Astrocyte (in vitro differentiated cells and primary cell): ENCODE measurements around the gene PGAM2.

Experiments
- EZH2 ChIP-seq: IDR thresholded peaks from 2 replicates; pipeline ENCODE4 v1.6.1; 2012; ENCODE audit warnings: mild to moderate bottlenecking, low read length, inconsistent platforms; ENCODE audit not compliant: insufficient read depth
- TF ChIP-seq, protein P1 (sequence below): IDR thresholded peaks from 2 replicates; pipeline ENCODE4 v1.5.1; 2011; ENCODE audit warnings: low read depth, mild to moderate bottlenecking, inconsistent platforms, low read length, moderate library complexity; ENCODE audit not compliant: insufficient read depth

DNA sequence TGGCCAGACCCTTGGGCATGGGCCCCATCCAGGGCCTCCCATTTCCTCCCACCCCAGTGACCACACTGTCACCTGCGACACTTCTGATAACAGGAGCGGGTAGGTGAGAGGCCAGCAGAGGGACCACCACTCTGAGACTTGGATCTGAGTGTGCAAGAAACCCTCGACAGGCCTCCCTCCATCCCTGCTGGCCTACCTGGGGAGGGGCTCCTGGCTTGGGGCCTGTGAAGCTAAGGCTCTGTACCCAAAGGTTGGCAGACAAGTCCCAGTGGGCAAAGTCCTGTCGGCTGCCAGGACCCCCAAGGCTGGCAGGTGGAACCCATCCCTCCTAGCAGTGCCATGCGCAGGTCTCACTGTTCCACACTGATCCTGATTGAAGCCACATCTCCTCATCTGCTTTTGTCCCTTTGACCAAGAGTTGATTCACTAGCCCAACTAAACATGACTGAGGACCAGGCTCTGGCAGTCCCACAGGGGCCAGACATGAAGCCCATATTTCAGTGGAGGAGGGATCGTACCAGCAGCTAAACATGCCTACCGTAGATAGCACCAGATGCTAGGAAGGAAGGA is 1.2 kb upstream of the PGAM2 start:
- TF ChIP-seq, protein P1, sequence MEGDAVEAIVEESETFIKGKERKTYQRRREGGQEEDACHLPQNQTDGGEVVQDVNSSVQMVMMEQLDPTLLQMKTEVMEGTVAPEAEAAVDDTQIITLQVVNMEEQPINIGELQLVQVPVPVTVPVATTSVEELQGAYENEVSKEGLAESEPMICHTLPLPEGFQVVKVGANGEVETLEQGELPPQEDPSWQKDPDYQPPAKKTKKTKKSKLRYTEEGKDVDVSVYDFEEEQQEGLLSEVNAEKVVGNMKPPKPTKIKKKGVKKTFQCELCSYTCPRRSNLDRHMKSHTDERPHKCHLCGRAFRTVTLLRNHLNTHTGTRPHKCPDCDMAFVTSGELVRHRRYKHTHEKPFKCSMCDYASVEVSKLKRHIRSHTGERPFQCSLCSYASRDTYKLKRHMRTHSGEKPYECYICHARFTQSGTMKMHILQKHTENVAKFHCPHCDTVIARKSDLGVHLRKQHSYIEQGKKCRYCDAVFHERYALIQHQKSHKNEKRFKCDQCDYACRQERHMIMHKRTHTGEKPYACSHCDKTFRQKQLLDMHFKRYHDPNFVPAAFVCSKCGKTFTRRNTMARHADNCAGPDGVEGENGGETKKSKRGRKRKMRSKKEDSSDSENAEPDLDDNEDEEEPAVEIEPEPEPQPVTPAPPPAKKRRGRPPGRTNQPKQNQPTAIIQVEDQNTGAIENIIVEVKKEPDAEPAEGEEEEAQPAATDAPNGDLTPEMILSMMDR, result no peak
- no peak for TF ChIP-seq EZH2
